Right lobe of liver (tissue), 6 donors: ENCODE results near the gene VEZF1. TPM values are rescaled to one million over a fixed set of nuclear protein-coding genes. Genes with fewer than 3 reads are reported as not detected.

Experiments
- ATAC-seq, 4 donors: fragments of 200-7000 bp; cut with Tn5 transposase; one replicate each; pipeline ENCODE4 v1.9.1; 2020; ENCODE audit warnings: mild to moderate bottlenecking in 4 of 4, moderate library complexity in 4 of 4
- DNase-seq, 3 donors: peaks; one replicate each; pipeline ENCODE4 v3.0.0-alpha.2; 2020
- H3K27ac ChIP-seq, 3 donors: fragments of 200-600 bp; one replicate each; pipeline ENCODE4 v1.8.0; 2022
- H3K27me3 ChIP-seq, 2 donors: fragments of 200-600 bp; one replicate each; pipeline ENCODE4 v1.8.0; 2022
- H3K36me3 ChIP-seq, 4 donors: fragments of 200-600 bp; sonication (generic) in 1 of 4; one replicate each; pipeline versions ENCODE4 v1.5.1 to v1.8.0; 2017 to 2022; ENCODE audit warnings: control low read depth in 1 of 4
- H3K4me1 ChIP-seq, 4 donors: fragments of 200-600 bp; sonication (generic) in 1 of 4; one replicate each; pipeline versions ENCODE4 v1.5.1 to v1.8.0; 2017 to 2022; ENCODE audit warnings: control low read depth in 1 of 4
- H3K4me3 ChIP-seq, 3 donors: fragments of 200-600 bp; one replicate each; pipeline ENCODE4 v1.8.0; 2022
- H3K9me3 ChIP-seq, 4 donors: fragments of 200-600 bp; sonication (generic) in 1 of 4; one replicate each; pipeline versions ENCODE4 v1.5.1 to v1.8.0; 2017 to 2022; ENCODE audit warnings: control low read depth in 1 of 4
- CTCF ChIP-seq, 4 donors: fragments of 200-600 bp in 3 of 4; fragments of 450-650 bp in 1 of 4; IDR thresholded peaks; one replicate each; pipeline versions ENCODE4 v1.5.1 to v1.8.0; 2016 to 2022; ENCODE audit warnings: antibody characterized with exemption in 4 of 4, mild to moderate bottlenecking in 2 of 4
- POLR2A ChIP-seq: fragments of 450-650 bp; IDR thresholded peaks from one replicate; pipeline ENCODE4 v1.6.1; 2017; ENCODE audit warnings: antibody characterized with exemption, mild to moderate bottlenecking
- WGBS: methylation state at CpG from one replicate; pipeline ENCODE4 v1.1.6; 2018; ENCODE audit warnings: low coverage, low lambda C conversion rate; ENCODE audit not compliant: insufficient coverage; ENCODE audit errors: missing lambda C conversion rate; 5-methylcytosine and 5-hydroxymethylcytosine counted together
- intact Hi-C, 2 donors: fragments of 100-400 bp; cut with DNase I; formaldehyde crosslinking; loops; one replicate each; pipeline versions ENCODE4 v1.11.2 to v1.14.1; 2022
- small RNA-seq, 2 experiments: library from RNA; depleted of rRNA; stranded (forward); fragments of <200 nt; gene quantifications; one replicate each; pipeline ENCODE3, GENCODE V24; 2016
- total RNA-seq, 6 experiments: library from RNA; depleted of rRNA in 2 of 6; stranded (reverse); fragments of >200 nt in 2 of 6; fragmentation: NEBNext Ultra II Directional in 3 of 6; extraction: Animal tissue kit (Norgen Biotek cat#: 25700) in 3 of 6; gene quantifications; one replicate each; pipeline versions ENCODE4 v1.1.0 to v1.2.4, GENCODE V29; 2016 to 2023
- donor health status: DM: no; HTN: yes; CAD: no.
- donor health status: DM: no; HTN: no; CAD: no.
- donor health status: DM: no; HTN: no; CAD: no.
- donor health status: DM: no; HTN: yes; CAD: no.
- donor health status: DM: no; HTN: yes; CAD: no.

The VEZF1 gene
- total RNA-seq, 6 experiments from 2014 or later, result 13.0 to 19.3 (median 14.6) TPM

- TF ChIP-seq POLR2A (no peak), CTCF (IDR thresholded peaks at IDR 0.05) (no peak)
- Histone ChIP-seq H3K27me3 (no peaks in the 10 kb centered on the region), H3K9me3 (no peaks in the 10 kb centered on the region), H3K4me1 (peaks cover 0 to 4% (median 0%) of the 10 kb centered on the region in 4 donors), H3K36me3 (no peaks in the 10 kb centered on the region), H3K27ac (no peak overlapping the region), H3K4me3 (no peak overlapping the region)
- intact Hi-C loops, result no loop called here
- ATAC-seq, result no peak
- 80% methylated on average over 7 of the region's 7 CpGs for WGBS
- no peak for DNase-seq
Measured at GRCh38 chr17:57926723-57927047, 61.4 kb downstream of the VEZF1 start.

- no peak for TF ChIP-seq POLR2A
- TF ChIP-seq CTCF (IDR thresholded peaks at IDR 0.05), result no peak
- Histone ChIP-seq H3K4me3 (no peak overlapping the region), H3K4me1 (peaks cover 0 to 6% (median 0%) of the 10 kb centered on the region in 4 donors), H3K9me3 (no peaks in the 10 kb centered on the region), H3K27ac (no peak overlapping the region), H3K36me3 (no peaks in the 10 kb centered on the region), H3K27me3 (no peaks in the 10 kb centered on the region)
- intact Hi-C loops, result no loop called here
- DNase-seq (no peak), ATAC-seq (no peak)
- 77% methylated on average over 6 of the region's 9 CpGs for WGBS
Measured at GRCh38 chr17:57925361-57925990, 62.6 kb downstream of the VEZF1 start.

GRCh38 chr17:57924677-57925076, 63.4 kb downstream of the VEZF1 start:
- no peak for DNase-seq
- intact Hi-C loops, result no loop called here
- no peak for ATAC-seq
- Histone ChIP-seq H3K9me3 (no peaks in the 10 kb centered on the region), H3K27me3 (no peaks in the 10 kb centered on the region), H3K27ac (no peak overlapping the region), H3K36me3 (no peaks in the 10 kb centered on the region), H3K4me1 (peaks cover 0 to 6% (median 0%) of the 10 kb centered on the region in 4 donors), H3K4me3 (no peak overlapping the region)
- TF ChIP-seq CTCF (IDR thresholded peaks at IDR 0.05) (no peak), POLR2A (no peak)
- WGBS, result 69% methylated on average over 2 of the region's 4 CpGs

Small RNA genes within 50 kb of the gene (small RNA-seq; reads per million reads assigned to genes)
- gene AC015813.4, result 0 reads per million in 2 experiments

Other genes with a start within 250 kb of the VEZF1 start
- gene CCDC182, start 243.0 kb downstream of the VEZF1 start, total RNA-seq, result not detected
- 10 to 100 TPM; 13.0 to 23.0 (median 15.2) TPM for gene MRPS23, start 138.2 kb downstream of the VEZF1 start, total RNA-seq
- gene CUEDC1, start 32.8 kb downstream of the VEZF1 start, total RNA-seq, result 1 to 10 TPM; 4.0 to 8.5 (median 5.5) TPM
- gene SRSF1, start 19.0 kb upstream of the VEZF1 start, total RNA-seq, result 10 to 100 TPM; 55.7 to 92.0 (median 80.0) TPM
- gene DYNLL2, start 95.2 kb upstream of the VEZF1 start, total RNA-seq, result 10 to 100 TPM; 13.3 to 28.7 (median 17.7) TPM
- gene OR4D1, start 160.1 kb upstream of the VEZF1 start, total RNA-seq, result not detected
- not detected for gene OR4D2, start 178.7 kb upstream of the VEZF1 start, total RNA-seq
- gene EPX, start 204.5 kb upstream of the VEZF1 start, total RNA-seq, result under 1 TPM in 1 of 6 experiments, not detected in 5; 0.07 TPM
- gene MKS1, start 231.0 kb upstream of the VEZF1 start, total RNA-seq, result 1 to 10 TPM; 3.3 to 9.2 (median 7.2) TPM